Body of pancreas (tissue), 4 donors: Measurements from ENCODE around the gene GCNT1. TPM values are rescaled to one million over a fixed set of nuclear protein-coding genes. Genes with fewer than 3 reads are reported as not detected.

Experiments used
- ATAC-seq: fragments of 150-250 bp; one replicate; pipeline ENCODE4 v1.9.1; 2016
- DNase-seq, 4 donors: peaks; one replicate each; pipeline ENCODE4 v3.0.0-alpha.2; 2019
- H3K27ac ChIP-seq, 4 donors: fragments of 200-600 bp; sonication (generic); 1 replicate in 3 of 4; 2 replicates in 1 of 4; pipeline versions ENCODE4 v1.5.1 to v1.6.1; 2016 to 2019; ENCODE audit warnings: mild to moderate bottlenecking in 1 of 4, mixed read lengths in 1 of 4, moderate library complexity in 1 of 4
- H3K27me3 ChIP-seq, 2 donors: fragments of 200-600 bp; sonication (generic); one replicate each; pipeline ENCODE4 v1.6.0; 2016; ENCODE audit warnings: mild to moderate bottlenecking in 1 of 2
- H3K36me3 ChIP-seq, 2 donors: fragments of 200-600 bp; sonication (generic); replicated peaks in 1 of 2; 2 replicates each; pipeline ENCODE4 v1.5.1; 2016; ENCODE audit warnings: low read depth in 2 of 2; ENCODE audit not compliant: insufficient read depth in 1 of 2
- H3K4me1 ChIP-seq: fragments of 200-600 bp; sonication (generic); one replicate; pipeline ENCODE4 v1.6.0; 2016
- H3K4me3 ChIP-seq, 2 donors: fragments of 200-600 bp; sonication (generic); 1 replicate in 1 of 2; 2 replicates in 1 of 2; pipeline ENCODE4 v1.5.1; 2016 to 2019
- H3K9me3 ChIP-seq, 3 donors: fragments of 200-600 bp; sonication (generic); 1 replicate in 2 of 3; 2 replicates in 1 of 3; pipeline ENCODE4 v1.5.1; 2016
- POLR2A ChIP-seq, 3 donors: fragments of 450-650 bp; IDR thresholded peaks; one replicate each; pipeline ENCODE4 v1.6.1; 2016; ENCODE audit warnings: antibody characterized with exemption in 3 of 3, mild to moderate bottlenecking in 2 of 3
- WGBS, 2 donors: methylation state at CpG; one replicate each; pipeline ENCODE4 v1.1.5; 2017; 5-methylcytosine and 5-hydroxymethylcytosine counted together
- intact Hi-C: fragments of 100-400 bp; cut with DNase I; formaldehyde crosslinking; loops from one replicate; pipeline ENCODE4 v1.15.1; 2023
- total RNA-seq, 2 donors: library from RNA; depleted of rRNA; stranded (reverse); fragments of >200 nt; gene quantifications; one replicate each; pipeline ENCODE4 v1.1.0, GENCODE V29; 2016
- TF ChIP-seq, protein P1 (sequence below), 7 experiments: fragments of 450-650 bp in 4 of 7; fragments of 200-600 bp in 3 of 7; sonication (generic) in 3 of 7; IDR thresholded peaks; one replicate each; pipeline ENCODE4 v1.5.1; 2016 to 2019; ENCODE audit warnings: antibody characterized with exemption in 7 of 7

Gene GCNT1
- total RNA-seq, 2 donors from 2014 or later = 7.3 to 34.2 TPM

DNA sequence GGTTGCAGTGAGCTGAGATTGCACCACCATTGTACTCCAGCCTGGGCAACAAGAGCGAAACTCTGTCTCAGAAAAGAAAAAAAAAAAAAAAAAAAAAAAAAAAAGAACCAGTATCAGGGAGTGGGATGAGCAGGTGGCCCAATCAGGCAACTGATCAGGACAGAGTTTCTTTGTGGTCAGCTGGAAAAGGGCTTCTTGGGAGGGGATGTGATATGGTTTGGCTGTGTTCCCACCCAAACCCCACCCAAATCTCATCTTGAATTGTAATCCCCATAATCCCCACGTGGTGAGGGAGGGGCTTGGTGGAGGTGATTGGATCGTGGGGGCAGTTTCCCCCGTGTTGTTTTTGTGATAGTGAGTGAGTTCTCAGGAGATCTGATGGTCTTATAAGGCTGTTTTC is 4.7 kb upstream of the GCNT1 start:
- H3K4me1 ChIP-seq = peaks cover 21% of the 10 kb centered on the region
- TF ChIP-seq POLR2A (IDR thresholded peaks at IDR 0.05) = no peak
- TF ChIP-seq, protein P1, sequence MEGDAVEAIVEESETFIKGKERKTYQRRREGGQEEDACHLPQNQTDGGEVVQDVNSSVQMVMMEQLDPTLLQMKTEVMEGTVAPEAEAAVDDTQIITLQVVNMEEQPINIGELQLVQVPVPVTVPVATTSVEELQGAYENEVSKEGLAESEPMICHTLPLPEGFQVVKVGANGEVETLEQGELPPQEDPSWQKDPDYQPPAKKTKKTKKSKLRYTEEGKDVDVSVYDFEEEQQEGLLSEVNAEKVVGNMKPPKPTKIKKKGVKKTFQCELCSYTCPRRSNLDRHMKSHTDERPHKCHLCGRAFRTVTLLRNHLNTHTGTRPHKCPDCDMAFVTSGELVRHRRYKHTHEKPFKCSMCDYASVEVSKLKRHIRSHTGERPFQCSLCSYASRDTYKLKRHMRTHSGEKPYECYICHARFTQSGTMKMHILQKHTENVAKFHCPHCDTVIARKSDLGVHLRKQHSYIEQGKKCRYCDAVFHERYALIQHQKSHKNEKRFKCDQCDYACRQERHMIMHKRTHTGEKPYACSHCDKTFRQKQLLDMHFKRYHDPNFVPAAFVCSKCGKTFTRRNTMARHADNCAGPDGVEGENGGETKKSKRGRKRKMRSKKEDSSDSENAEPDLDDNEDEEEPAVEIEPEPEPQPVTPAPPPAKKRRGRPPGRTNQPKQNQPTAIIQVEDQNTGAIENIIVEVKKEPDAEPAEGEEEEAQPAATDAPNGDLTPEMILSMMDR (IDR thresholded peaks at IDR 0.05) = no peak

DNA sequence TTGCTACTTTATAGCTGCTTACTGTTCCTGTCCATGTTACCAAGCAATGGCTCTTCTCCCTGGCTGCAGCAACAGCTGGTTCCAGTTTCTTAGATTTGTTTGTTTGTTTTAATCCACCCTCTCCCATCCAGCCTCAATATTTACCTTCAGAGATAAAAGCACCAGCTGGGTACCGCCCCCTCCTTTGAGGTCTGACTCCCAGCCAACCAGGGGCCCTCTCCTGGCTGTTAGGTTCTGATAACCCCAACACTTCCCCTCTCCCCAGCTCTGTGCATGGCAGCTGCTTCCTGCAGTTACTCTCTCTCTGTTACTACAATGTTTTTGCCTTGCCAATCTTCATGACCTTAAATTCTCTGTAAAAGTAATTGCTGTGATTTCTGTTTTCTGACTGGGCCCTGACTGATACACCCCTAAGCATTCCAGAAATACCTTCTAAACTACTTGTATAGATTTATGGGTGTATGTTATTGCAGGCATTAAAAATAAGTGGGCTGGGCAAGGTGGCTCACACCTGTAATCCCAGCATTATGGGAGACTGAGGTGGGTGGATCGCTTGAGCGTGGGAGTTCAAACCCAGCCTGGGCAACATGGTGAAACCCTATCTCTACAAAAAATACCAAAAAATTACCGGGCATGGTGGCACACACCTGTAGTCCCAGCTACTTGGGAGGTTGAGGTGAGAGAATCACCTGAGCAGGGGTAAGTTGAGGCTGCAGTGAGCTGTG is 2.6 kb upstream of the GCNT1 start:
- Histone ChIP-seq H3K4me3 (no peak overlapping the region), H3K4me1 (peaks cover 35% of the 10 kb centered on the region), H3K9me3 (no peaks in the 10 kb centered on the region), H3K27me3 (no peaks in the 10 kb centered on the region), H3K27ac (peak overlapping the region in 3 of 4 donors; percentile 38 to 60 (median 48)), H3K36me3 (no peaks in the 10 kb centered on the region)
- TF ChIP-seq POLR2A (IDR thresholded peaks at IDR 0.05) = no peak
- TF ChIP-seq, protein P1 (IDR thresholded peaks at IDR 0.05) = peak in 1 of 7 experiments; percentile 7
- 58 to 61% methylated on average over 4 of the region's 4 CpGs for WGBS, 2 donors
- peak; percentile 64 to 90 (median 76) for DNase-seq
- intact Hi-C loops = no loop called here
- ATAC-seq = peak; percentile 59

More for the DNA sequence above, 4.7 kb upstream of the GCNT1 start:
- H3K9me3 ChIP-seq = no peaks in the 10 kb centered on the region
- no peak for DNase-seq
- no peak for ATAC-seq
- H3K36me3 ChIP-seq = no peaks in the 10 kb centered on the region
- H3K4me3 ChIP-seq = no peak overlapping the region
- no peaks in the 10 kb centered on the region for H3K27me3 ChIP-seq
- 65 to 69% methylated on average over 4 of the region's 4 CpGs for WGBS, 2 donors
- intact Hi-C loops = loop anchor here (5.0 kb wide), 1 partner anchor 253 kb away; no protein-coding TSS in a partner anchor
- no peak overlapping the region for H3K27ac ChIP-seq

DNA sequence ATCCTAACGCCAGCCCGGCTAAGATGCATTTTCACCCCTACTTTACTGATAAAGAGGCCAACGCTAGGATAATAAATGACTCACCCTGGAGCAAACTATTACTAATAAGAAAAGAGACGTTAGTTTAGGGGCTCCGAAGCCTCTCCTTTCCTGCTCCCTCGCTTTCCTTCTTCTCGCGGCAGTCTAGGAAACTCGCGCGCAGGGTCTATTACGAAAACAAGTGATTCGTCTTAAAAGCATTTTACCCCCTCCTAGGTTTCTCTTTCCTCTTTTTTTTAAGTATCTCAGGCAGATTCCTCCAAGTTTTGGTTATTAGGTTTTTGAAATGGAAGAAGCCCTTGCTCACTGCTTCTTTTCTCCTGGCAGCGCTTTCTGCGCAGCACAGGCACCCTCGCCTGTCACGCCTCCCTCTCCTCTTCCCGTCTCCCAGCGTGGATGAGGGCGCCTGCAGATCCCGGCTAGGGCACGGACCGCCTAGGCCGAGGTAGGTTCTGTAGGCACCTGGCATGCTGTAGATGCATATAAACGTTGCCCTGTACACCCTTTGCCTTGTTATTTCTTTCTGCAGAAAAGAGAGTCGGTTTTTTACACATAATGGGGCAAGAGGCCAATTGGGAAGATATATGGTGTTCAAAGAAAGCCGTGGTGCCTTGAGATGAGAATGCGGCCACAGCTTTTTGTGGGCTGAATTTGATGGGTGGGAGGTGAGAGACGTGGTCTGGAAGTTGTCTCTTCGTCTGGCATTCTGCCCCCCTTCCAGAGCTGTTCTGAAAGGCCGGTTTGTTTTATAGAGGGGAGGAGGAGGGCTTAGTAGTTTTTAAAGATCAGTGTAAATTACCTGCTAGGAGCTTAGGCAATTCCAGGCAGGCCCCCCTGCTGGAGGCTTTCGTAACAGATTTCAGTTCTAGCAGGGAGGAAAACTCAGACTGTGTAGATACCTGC is 983 bp downstream of the GCNT1 start:
- no peak for TF ChIP-seq POLR2A (IDR thresholded peaks at IDR 0.05)
- TF ChIP-seq, protein P1 (IDR thresholded peaks at IDR 0.05) = peak in 5 of 7 experiments; percentile 15 to 35 (median 16)
- H3K4me3 ChIP-seq = peak overlapping the region; percentile 29 to 62
- intact Hi-C loops = no loop called here
- peak; percentile 36 for ATAC-seq
- H3K27me3 ChIP-seq = no peaks in the 10 kb centered on the region
- DNase-seq = peak; percentile 28 to 68 (median 36)
- H3K36me3 ChIP-seq = no peaks in the 10 kb centered on the region
- H3K27ac ChIP-seq = peak overlapping the region in 3 of 4 donors; percentile 45 to 66 (median 46)
- no peaks in the 10 kb centered on the region for H3K9me3 ChIP-seq
- peaks cover 35% of the 10 kb centered on the region for H3K4me1 ChIP-seq
- 4 to 5% methylated on average over 32 of the region's 32 CpGs for WGBS, 2 donors

DNA sequence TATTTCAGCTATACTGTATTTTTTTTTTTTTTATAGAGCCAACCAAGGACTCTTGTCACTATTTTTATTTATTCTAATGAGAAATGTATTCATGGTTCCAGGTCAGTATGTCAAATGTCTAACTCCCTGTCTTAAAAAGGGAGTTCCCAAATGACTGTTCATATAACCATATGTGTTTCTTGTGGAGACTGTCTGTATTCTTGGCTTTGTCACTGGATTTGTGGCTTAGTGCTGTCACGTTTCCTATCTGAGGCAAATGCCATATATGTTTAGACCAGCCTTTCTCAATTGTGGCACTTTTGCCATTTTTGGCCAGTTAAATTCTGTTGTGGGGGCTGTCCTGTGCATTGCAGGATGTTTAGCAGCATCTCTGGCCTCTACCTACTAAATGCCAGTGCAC is 3.1 kb downstream of the GCNT1 start:
- DNase-seq = no peak
- WGBS, 2 donors = 70 to 81% methylated on average over 1 of the region's 1 CpG
- Histone ChIP-seq H3K4me1 (peaks cover 21% of the 10 kb centered on the region), H3K9me3 (no peaks in the 10 kb centered on the region), H3K27me3 (no peaks in the 10 kb centered on the region), H3K27ac (no peak overlapping the region), H3K36me3 (no peaks in the 10 kb centered on the region), H3K4me3 (no peak overlapping the region)
- TF ChIP-seq, protein P1 (IDR thresholded peaks at IDR 0.05) = no peak
- no peak for TF ChIP-seq POLR2A (IDR thresholded peaks at IDR 0.05)
- no peak for ATAC-seq
- intact Hi-C loops = no loop called here
